Measurements from ENCODE around the gene CEP104.

The CEP104 gene

DNA sequence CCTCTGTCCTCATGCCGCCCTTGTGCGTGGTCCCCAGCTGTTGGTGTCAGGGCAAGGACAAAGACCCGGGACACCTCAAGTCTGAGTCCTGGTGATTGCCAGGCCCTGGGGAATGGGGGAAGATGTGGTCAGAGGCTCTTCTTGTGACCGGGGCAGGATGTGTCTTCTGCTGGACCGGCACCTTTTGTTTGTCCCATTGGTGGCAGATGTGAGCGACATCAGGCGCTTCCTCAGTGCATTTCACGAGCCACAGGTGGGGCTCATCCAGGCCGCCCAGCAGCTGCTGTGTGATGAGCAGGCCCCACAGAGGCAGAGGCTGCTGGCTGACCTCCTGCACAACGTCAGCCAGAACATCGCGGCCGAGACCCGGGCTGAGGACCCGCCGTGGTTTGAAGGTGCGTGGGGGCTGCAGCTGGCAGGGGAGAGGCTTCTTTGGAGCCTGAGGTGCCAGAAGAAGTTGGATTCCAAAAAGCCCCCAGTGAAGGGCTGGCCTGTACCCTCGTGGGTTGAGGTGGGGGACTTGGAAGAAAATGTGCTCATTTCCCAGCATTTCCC is 8.7 kb upstream of the CEP104 start:
- DNase-seq (ENCODE audit: low read depth) = no peak
- TF ChIP-seq, protein P1, sequence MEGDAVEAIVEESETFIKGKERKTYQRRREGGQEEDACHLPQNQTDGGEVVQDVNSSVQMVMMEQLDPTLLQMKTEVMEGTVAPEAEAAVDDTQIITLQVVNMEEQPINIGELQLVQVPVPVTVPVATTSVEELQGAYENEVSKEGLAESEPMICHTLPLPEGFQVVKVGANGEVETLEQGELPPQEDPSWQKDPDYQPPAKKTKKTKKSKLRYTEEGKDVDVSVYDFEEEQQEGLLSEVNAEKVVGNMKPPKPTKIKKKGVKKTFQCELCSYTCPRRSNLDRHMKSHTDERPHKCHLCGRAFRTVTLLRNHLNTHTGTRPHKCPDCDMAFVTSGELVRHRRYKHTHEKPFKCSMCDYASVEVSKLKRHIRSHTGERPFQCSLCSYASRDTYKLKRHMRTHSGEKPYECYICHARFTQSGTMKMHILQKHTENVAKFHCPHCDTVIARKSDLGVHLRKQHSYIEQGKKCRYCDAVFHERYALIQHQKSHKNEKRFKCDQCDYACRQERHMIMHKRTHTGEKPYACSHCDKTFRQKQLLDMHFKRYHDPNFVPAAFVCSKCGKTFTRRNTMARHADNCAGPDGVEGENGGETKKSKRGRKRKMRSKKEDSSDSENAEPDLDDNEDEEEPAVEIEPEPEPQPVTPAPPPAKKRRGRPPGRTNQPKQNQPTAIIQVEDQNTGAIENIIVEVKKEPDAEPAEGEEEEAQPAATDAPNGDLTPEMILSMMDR (IDR thresholded peaks at IDR 0.05; ENCODE audit: low read depth, low read length, missing control alignments) = no peak
- in situ Hi-C loops (cut with HindIII; ENCODE audit: low sequenced_read_pairs) = no loop called here
- H3K4me3 ChIP-seq (ENCODE audit: low read depth, low read length) = no peak overlapping the region

DNA sequence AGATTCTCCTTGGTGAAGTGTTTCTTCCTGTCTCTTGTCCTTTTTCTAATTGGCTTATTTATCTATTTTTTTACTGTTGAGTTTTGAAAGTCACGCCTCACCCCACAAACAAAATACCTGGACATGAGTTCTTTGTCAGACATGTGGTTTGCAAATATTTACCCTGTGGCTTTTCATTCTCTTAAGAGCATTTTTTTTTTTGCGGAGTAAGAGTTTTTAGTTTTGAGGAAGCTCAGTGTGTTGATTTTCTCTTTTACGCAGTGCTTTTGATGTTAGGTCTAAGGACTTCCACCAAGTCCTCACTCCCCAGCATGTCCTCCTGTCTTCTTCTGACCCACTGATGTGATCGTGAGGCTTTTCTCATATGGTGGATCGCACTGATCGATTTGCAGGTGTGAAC is 7.9 kb upstream of the CEP104 start:
- no peak for DNase-seq (ENCODE audit: low read depth)
- TF ChIP-seq, protein P1 (IDR thresholded peaks at IDR 0.05; ENCODE audit: low read depth, low read length, missing control alignments) = no peak
- no peak overlapping the region for H3K4me3 ChIP-seq (ENCODE audit: low read depth, low read length)
- in situ Hi-C loops (cut with HindIII; ENCODE audit: low sequenced_read_pairs) = no loop called here

DNA sequence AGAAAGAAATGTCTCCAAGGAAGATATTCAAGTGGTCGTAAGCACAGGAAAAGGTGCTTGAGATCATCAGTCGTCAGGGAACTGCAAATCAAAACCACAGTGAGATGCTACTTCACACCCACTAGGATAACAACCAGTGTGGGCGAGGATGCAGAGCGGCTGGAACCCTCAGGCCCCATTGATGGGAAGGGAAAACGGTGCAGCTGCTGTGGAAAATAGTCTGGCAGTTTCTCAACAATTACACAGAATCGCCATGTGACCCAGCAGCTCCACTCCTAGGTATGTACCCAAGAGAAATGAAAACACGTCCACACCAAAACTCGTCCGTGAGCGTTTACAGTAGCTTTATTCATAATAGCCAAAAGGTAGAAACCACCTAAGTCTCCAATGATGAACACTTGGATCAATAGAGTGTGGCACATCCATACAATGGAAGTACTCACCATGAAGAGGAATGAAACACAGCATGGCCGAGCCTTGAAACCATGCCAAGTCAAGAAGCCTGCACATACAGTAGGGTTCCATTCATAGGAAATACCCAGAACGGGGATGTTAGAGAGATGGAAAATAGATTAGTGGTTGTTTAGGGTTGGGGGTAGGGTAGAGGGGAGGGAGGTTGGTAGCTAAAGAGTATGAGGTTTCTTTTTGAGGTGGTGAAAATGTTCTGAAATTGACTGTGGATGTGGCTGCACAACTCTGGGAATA is 6.4 kb upstream of the CEP104 start:
- DNase-seq (ENCODE audit: low read depth) = no peak
- TF ChIP-seq, protein P1 (IDR thresholded peaks at IDR 0.05; ENCODE audit: low read depth, low read length, missing control alignments) = no peak
- in situ Hi-C loops (cut with HindIII; ENCODE audit: low sequenced_read_pairs) = no loop called here
- no peak overlapping the region for H3K4me3 ChIP-seq (ENCODE audit: low read depth, low read length)

DNA sequence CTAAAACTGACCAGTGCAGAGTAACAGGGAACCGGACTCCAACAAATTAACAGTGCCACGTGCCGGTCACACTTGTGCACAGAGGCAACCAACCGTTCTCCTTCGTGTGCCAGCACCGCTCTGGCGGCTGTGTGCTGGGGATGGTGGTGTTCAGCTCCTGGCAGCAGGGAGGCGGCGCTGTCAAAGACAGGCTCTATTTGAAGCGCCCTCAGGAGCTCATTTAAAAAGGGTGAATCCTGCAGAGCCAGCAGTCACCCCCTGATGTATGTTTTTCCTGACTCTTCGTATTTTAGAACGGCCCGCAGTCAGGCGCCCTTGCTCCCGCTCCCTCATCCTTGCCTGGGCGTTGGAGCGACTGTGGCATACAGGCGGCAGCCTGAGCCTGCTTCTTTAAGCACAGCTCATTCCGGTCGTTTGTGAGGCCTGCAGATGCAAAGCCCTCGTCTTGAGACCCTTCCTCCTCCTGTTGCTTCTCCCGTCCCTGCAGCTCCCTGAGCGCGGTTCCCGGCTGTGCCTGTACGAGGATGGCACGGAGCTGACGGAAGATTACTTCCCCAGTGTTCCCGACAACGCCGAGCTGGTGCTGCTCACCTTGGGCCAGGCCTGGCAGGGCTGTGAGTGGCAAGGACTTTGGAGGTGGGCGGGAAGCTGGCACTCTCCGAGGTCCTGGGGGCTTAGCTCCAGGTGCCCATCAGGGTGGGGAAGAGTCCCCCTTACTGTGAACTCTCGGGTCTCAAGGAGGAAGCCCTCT is 1.4 kb upstream of the CEP104 start:
- H3K4me3 ChIP-seq (ENCODE audit: low read depth, low read length) = peak overlapping the region; percentile 87
- DNase-seq (ENCODE audit: low read depth) = no peak
- in situ Hi-C loops (cut with HindIII; ENCODE audit: low sequenced_read_pairs) = no loop called here
- TF ChIP-seq, protein P1 (IDR thresholded peaks at IDR 0.05; ENCODE audit: low read depth, low read length, missing control alignments) = peak; percentile 38

DNA sequence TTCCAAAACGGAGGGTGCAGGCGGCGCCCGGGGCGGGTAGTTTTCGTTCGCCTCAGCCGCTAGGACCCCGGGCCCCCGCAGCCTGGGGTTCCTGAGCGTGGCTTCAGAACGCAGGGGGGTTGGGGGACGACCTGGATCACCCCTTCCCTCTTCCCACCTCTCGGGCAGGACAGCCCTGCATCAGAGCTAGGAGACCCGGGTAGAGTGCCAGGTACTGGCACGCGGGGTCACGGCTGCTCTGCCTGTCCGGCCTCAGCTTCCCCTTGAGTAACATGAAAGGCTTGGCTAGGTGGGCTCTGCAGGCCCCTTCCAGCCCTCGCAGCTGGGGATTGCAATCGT is 749 bp upstream of the CEP104 start:
- no peak for DNase-seq (ENCODE audit: low read depth)
- in situ Hi-C loops (cut with HindIII; ENCODE audit: low sequenced_read_pairs) = no loop called here
- TF ChIP-seq, protein P1 (IDR thresholded peaks at IDR 0.05; ENCODE audit: low read depth, low read length, missing control alignments) = no peak
- peak overlapping the region; percentile 87 for H3K4me3 ChIP-seq (ENCODE audit: low read depth, low read length)

DNA sequence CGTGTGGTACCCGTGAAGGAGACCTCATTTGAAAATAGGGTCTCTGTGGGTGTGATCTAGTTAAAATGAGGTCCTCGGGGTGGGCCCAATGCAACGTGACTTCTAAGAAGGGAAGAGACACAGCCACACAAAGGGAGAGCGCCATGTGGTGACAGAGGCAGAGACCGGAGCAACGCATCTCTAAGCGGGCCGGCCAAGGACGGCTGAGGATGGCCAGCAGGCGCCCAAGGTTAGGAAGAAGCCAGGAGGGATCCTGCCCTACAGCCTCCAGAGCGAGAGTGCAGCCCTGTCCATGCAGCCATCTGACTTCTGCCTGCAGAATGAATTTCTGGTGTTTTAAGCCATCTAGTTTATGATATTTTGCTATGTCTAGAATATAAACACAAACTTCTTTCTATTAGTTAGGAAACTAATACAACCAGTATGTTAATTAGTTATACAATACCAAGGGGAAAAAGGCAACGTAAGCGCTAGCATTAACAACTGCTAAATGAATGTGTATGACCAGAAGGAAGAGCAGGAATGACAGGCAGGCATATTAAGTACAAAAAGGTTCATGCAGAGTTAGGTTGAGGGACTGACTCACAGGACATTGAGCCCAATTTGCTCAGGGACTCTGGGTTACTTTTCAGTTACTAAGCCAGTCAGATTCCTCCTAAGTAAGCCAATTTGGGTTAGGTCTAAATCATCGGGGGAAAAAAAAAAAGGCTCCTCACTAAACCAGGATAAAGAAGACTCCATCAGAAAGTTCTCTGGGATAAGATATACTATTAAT is 4.1 kb downstream of the CEP104 start:
- in situ Hi-C loops (cut with HindIII; ENCODE audit: low sequenced_read_pairs) = no loop called here

More for the DNA sequence above, 4.1 kb downstream of the CEP104 start:
- no peak overlapping the region for H3K4me3 ChIP-seq (ENCODE audit: low read depth, low read length)
- TF ChIP-seq, protein P1 (IDR thresholded peaks at IDR 0.05; ENCODE audit: low read depth, low read length, missing control alignments) = no peak
- no peak for DNase-seq (ENCODE audit: low read depth)

All from astrocyte of the cerebellum (primary cell).